ENCODE data around the gene EPHX1. TPM values are rescaled to one million over a fixed set of nuclear protein-coding genes. Genes with fewer than 3 reads are reported as not detected.

EPHX1 gene
- total and polyA plus RNA-seq, 10 of the 15 experiments (the other 5 are each of a cell fraction or from before 2014, with no cell fraction given): 0.33 to 2.9 (median 0.78) TPM; not detected in 2

GRCh38 chr1:225885336-225885735 lies 75.4 kb downstream of the EPHX1 start (continued):
- TF ChIP-seq CHD4 (IDR thresholded peaks at IDR 0.05) (no peak), ZNF384 (IDR thresholded peaks at IDR 0.05; ENCODE audit: borderline replicate concordance, low read depth, low read length) (no peak), ELK1 (IDR thresholded peaks at IDR 0.05; ENCODE audit: low read depth, low read length) (no peak), TARDBP (IDR thresholded peaks at IDR 0.05; ENCODE audit: borderline replicate concordance) (no peak), MTA2 (IDR thresholded peaks at IDR 0.05; ENCODE audit: low read depth) (no peak)

GRCh38 chr1:225886159-225887029 lies 76.5 kb downstream of the EPHX1 start:
- SMC1A ChIA-PET (ENCODE audit: uncharacterized antibody, unreplicated experiment): no interaction called here

More at GRCh38 chr1:225886159-225887029, 76.5 kb downstream of the EPHX1 start:
- ChIA-PET CTCF (interaction anchor here (0.7 kb wide), 1 partner anchor 67 kb away, joined by 3 read pairs; no protein-coding TSS in a partner anchor), RAD21 (ENCODE audit: unreplicated experiment) (no interaction called here), POLR2A (no interaction called here)
- FAIRE-seq (no peak), ATAC-seq (no peak), DNase-seq (ENCODE audit: low read depth, low spot score) (no peak)
- H4K20me1 ChIP-seq (ENCODE audit: control insufficient read depth, insufficient read depth): no peaks in the 10 kb centered on the region
- H3K4me1 ChIP-seq (ENCODE audit: control insufficient read depth, insufficient read depth, low read length): peaks cover 7% of the 10 kb centered on the region; the same call in 1 of the 2 replicates
- H2AFZ ChIP-seq (ENCODE audit: control insufficient read depth, low read depth, low read length): no peak overlapping the region
- H3K9ac ChIP-seq (ENCODE audit: control insufficient read depth, insufficient read depth, low read length): no peak overlapping the region
- H3K4me2 ChIP-seq (ENCODE audit: control insufficient read depth, insufficient read depth): no peak overlapping the region
- no peak for TF ChIP-seq PBX3 (IDR thresholded peaks at IDR 0.05; ENCODE audit: insufficient replicate concordance, low read depth, low read length)
- TF ChIP-seq IKZF1 (conservative IDR thresholded peaks at IDR 0.05): no peak
- TF ChIP-seq KDM1A (IDR thresholded peaks at IDR 0.05; ENCODE audit: borderline replicate concordance): no peak
- TF ChIP-seq DPF2 (IDR thresholded peaks at IDR 0.05): no peak
- no peaks in the 10 kb centered on the region for H3K27me3 ChIP-seq (replicated peaks in 1 of 2; ENCODE audit: control insufficient read depth in 2 of 2, insufficient read depth in 2 of 2, low read length in 1 of 2)
- H3K4me3 ChIP-seq: no peak overlapping the region
- H3K79me2 ChIP-seq (ENCODE audit: control insufficient read depth, insufficient read depth, low read length): peaks cover 16% of the 10 kb centered on the region
- WGBS (ENCODE audit: insufficient coverage, insufficient replicate concordance, low lambda C conversion rate, missing lambda C conversion rate): 71% methylated on average over 19 of the region's 19 CpGs
- BruUV-seq (replicated peaks): no TSS peak
- in situ Hi-C loops (cut with MboI): no loop called here
- intact Hi-C loops (cut with micrococcal nuclease; ENCODE audit: unreplicated experiment): no loop called here
- H3K9me3 ChIP-seq (replicated peaks; ENCODE audit: control insufficient read depth, insufficient read depth, low read length): no peaks in the 10 kb centered on the region
- no peaks in the 10 kb centered on the region for H3K36me3 ChIP-seq (ENCODE audit: control insufficient read depth in 2 of 2, insufficient read depth in 2 of 2, low read length in 1 of 2)
- no peak overlapping the region for H3K27ac ChIP-seq (ENCODE audit: control insufficient read depth, insufficient read depth)
